HepG2 (cell line): ENCODE measurements around the gene RHOG. TPM values are rescaled to one million over a fixed set of nuclear protein-coding genes. Genes with fewer than 3 reads are reported as not detected.
A peak's percentile ranks its signal among the peaks of the same experiment; 100 is the strongest.

Experiments used
- ATAC-seq: fragments of 200-7000 bp; cut with Tn5 transposase; 3 replicates; pipeline ENCODE4 v1.9.1; 2020; ENCODE audit warnings: mild to moderate bottlenecking, moderate library complexity
- BruUV-seq: library from RNA; stranded (reverse); fragments of 400-500 nt; replicated peaks from 2 replicates; lab custom pipeline; 2021; lab: Mats Ljungman, UMichigan
- CTCF ChIA-PET: fragments of 300-600 bp; formaldehyde crosslinking; extraction: SDS; loops from one replicate; lab custom pipeline; 2021; ENCODE audit warnings: low total read pairs, inconsistent platforms, low intra/inter-chr PET ratio; lab: Yijun Ruan, JAX
- POLR2A ChIA-PET: fragments of 350-600 bp; sonication (Branson Sonifier 250); formaldehyde crosslinking; loops from one replicate; lab custom pipeline; 2020; ENCODE audit warnings: antibody characterized with exemption, inconsistent platforms; lab: Yijun Ruan, JAX
- DNase-seq: peaks from one replicate; pipeline ENCODE4 v3.0.0-alpha.2; 2015; ENCODE audit warnings: low spot score
- FAIRE-seq: peaks from 3 replicates; lab custom pipeline; 2011; peaks lifted over from hg19 to GRCh38; lab: Jason Lieb, UNC
- H2AFZ ChIP-seq: one replicate; pipeline ENCODE4 v1.6.1; 2011; ENCODE audit warnings: low read length, inconsistent platforms
- H3K27ac ChIP-seq: fragments of 300-600 bp; 3 replicates; pipeline ENCODE4 v1.8.0; 2011; ENCODE audit warnings: mixed run types, mild to moderate bottlenecking, mixed read lengths, low read length, inconsistent platforms; ENCODE audit not compliant: insufficient read depth; ENCODE audit errors: extremely low read length
- H3K27me3 ChIP-seq, 2 experiments: fragments of 200-600 bp in 1 of 2; 2 replicates in 1 of 2; 3 replicates in 1 of 2; pipeline versions ENCODE4 v1.6.0 to v1.8.0; 2011; ENCODE audit warnings: low read length in 2 of 2, mild to moderate bottlenecking in 2 of 2, moderate library complexity in 2 of 2, inconsistent platforms in 1 of 2; ENCODE audit not compliant: insufficient read depth in 2 of 2, control insufficient read depth in 1 of 2
- H3K36me3 ChIP-seq, 2 experiments: fragments of 200-600 bp in 1 of 2; replicated peaks in 1 of 2; 2 replicates in 1 of 2; 3 replicates in 1 of 2; pipeline versions ENCODE4 v1.5.1 to v1.8.0; 2011; ENCODE audit warnings: low read length in 2 of 2, inconsistent platforms in 1 of 2; ENCODE audit not compliant: insufficient read depth in 2 of 2, control insufficient read depth in 1 of 2
- H3K4me1 ChIP-seq: 2 replicates; pipeline ENCODE4 v1.5.1; 2012; ENCODE audit warnings: low read length, inconsistent platforms; ENCODE audit not compliant: insufficient read depth
- H3K4me2 ChIP-seq: 2 replicates; pipeline ENCODE4 v1.6.0; 2011; ENCODE audit warnings: low read depth, low read length, inconsistent platforms
- H3K4me3 ChIP-seq, 3 experiments: fragments of 200-600 bp in 1 of 3; sonication (generic), shearing (Covaris generic) in 1 of 3; replicated peaks in 1 of 3; 2 replicates each; pipeline ENCODE4 v1.5.1; 2011 to 2016; ENCODE audit warnings: low read length in 3 of 3, inconsistent platforms in 2 of 3, low read depth in 2 of 3, mild to moderate bottlenecking in 2 of 3, control low read depth in 1 of 3, mixed read lengths in 1 of 3; ENCODE audit not compliant: insufficient read depth in 1 of 3
- H3K79me2 ChIP-seq: one replicate; pipeline ENCODE4 v1.6.1; 2011; ENCODE audit warnings: low read length, inconsistent platforms; ENCODE audit not compliant: insufficient read depth
- H3K9ac ChIP-seq: 2 replicates; pipeline ENCODE4 v1.6.0; 2011; ENCODE audit warnings: mild to moderate bottlenecking, low read depth, low read length, inconsistent platforms; ENCODE audit not compliant: insufficient read depth
- H3K9me3 ChIP-seq: 2 replicates; pipeline ENCODE4 v1.5.1; 2012; ENCODE audit warnings: mild to moderate bottlenecking, low read length
- H4K20me1 ChIP-seq: 2 replicates; pipeline ENCODE4 v1.6.0; 2011; ENCODE audit warnings: inconsistent platforms, mild to moderate bottlenecking, low read length, moderate library complexity; ENCODE audit not compliant: insufficient read depth
- FOSL2 ChIP-seq: sonication (generic); formaldehyde crosslinking; IDR thresholded peaks from 2 replicates; pipeline ENCODE4 v1.4.0; 2020; ENCODE audit warnings: missing genetic modification reagents
- GTF2F1 ChIP-seq: fragments of 150-350 bp; IDR thresholded peaks from 2 replicates; pipeline ENCODE4 v1.6.1; 2014; ENCODE audit warnings: low read length
- HOXA3 ChIP-seq: sonication (generic); formaldehyde crosslinking; IDR thresholded peaks from 2 replicates; pipeline ENCODE4 v1.5.0; 2020; ENCODE audit warnings: missing genetic modification reagents
- NR1H2 ChIP-seq: sonication (generic); formaldehyde crosslinking; IDR thresholded peaks from 2 replicates; pipeline ENCODE4 v1.8.1; 2022; ENCODE audit warnings: low read depth, missing genetic modification reagents, borderline replicate concordance
- PHF5A ChIP-seq: IDR thresholded peaks from one replicate; pipeline ENCODE4 v1.6.1; 2018; ENCODE audit warnings: low read depth, missing genetic modification reagents; ENCODE audit not compliant: unreplicated experiment
- PITX1 ChIP-seq: sonication (generic); formaldehyde crosslinking; IDR thresholded peaks from 2 replicates; pipeline ENCODE4 v1.5.1; 2020; ENCODE audit warnings: mild to moderate bottlenecking, missing genetic modification reagents
- PPARG ChIP-seq: conservative IDR thresholded peaks from 2 replicates; pipeline ENCODE4 v1.6.1; 2016; ENCODE audit warnings: missing biosample characterization, missing genetic modification reagents
- YY1 ChIP-seq: IDR thresholded peaks from 2 replicates; pipeline ENCODE4 v1.6.1; 2011; ENCODE audit warnings: low read length, low read depth, moderate library complexity, mild to moderate bottlenecking; ENCODE audit not compliant: insufficient read depth, insufficient replicate concordance
- ZNF121 ChIP-seq: sonication (generic); formaldehyde crosslinking; IDR thresholded peaks from 2 replicates; pipeline ENCODE4 v1.5.0; 2020; ENCODE audit warnings: mild to moderate bottlenecking, missing genetic modification reagents
- ZNF3 ChIP-seq: IDR thresholded peaks from 2 replicates; pipeline ENCODE4 v1.7.0; 2017; ENCODE audit warnings: inconsistent platforms
- ZNF747 ChIP-seq: sonication (generic); formaldehyde crosslinking; IDR thresholded peaks from 2 replicates; pipeline ENCODE4 v1.8.1; 2023; ENCODE audit warnings: missing genetic modification reagents, mild to moderate bottlenecking, borderline replicate concordance
- ZNF850 ChIP-seq: sonication (generic); formaldehyde crosslinking; conservative IDR thresholded peaks from 2 replicates; pipeline ENCODE4 v1.9.0; 2021; ENCODE audit warnings: mild to moderate bottlenecking, missing genetic modification reagents
- WGBS: methylation state at CpG from one replicate; pipeline ENCODE4 v1.1.6; 2017; ENCODE audit warnings: low lambda C conversion rate; 5-methylcytosine and 5-hydroxymethylcytosine counted together
- in situ Hi-C: cut with HindIII; loops from 2 replicates; pipeline ENCODE4 v1.10.0; 2017; ENCODE audit warnings: low pct_unique_long_range_greater_than_20kb; ENCODE audit not compliant: extremely low pct_ligation_motif_present
- intact Hi-C: fragments of 100-400 bp; cut with micrococcal nuclease; formaldehyde crosslinking; loops from one replicate; pipeline ENCODE4 v1.10.0; 2022; ENCODE audit not compliant: unreplicated experiment
- polyA plus RNA-seq, 8 experiments: library from polyadenylated mRNA; depleted of rRNA in 3 of 8; stranded (reverse) in 7 of 8; unstranded in 1 of 8; fragments of >200 nt; fragmentation: Illumina TruSeq in 4 of 8; extraction: Trizol in 4 of 8; gene quantifications; 2 replicates each; pipeline versions ENCODE4 v1.2.1 to v1.2.3, GENCODE V29; 2011 to 2016; ENCODE audit warnings: low read depth in 4 of 8, missing spikeins in 1 of 8, mixed read lengths in 1 of 8; ENCODE audit not compliant: insufficient read depth in 1 of 8
- total RNA-seq, 5 experiments: library from RNA; depleted of rRNA; stranded (reverse); fragments of >200 nt; fragmentation: Illumina TruSeq; extraction: Trizol; gene quantifications; 2 replicates each; pipeline ENCODE4 v1.2.3, GENCODE V29; 2016; ENCODE audit warnings: low read depth in 1 of 5
- TF ChIP-seq, protein P1 (sequence below): sonication (generic); formaldehyde crosslinking; IDR thresholded peaks from 2 replicates; pipeline ENCODE4 v1.8.0; 2022; ENCODE audit warnings: missing genetic modification reagents, mild to moderate bottlenecking, moderate library complexity, borderline replicate concordance
- TF ChIP-seq, protein P2 (sequence below): fragments of 450-650 bp; IDR thresholded peaks from 2 replicates; pipeline ENCODE4 v1.6.1; 2017; ENCODE audit warnings: mild to moderate bottlenecking
- TF ChIP-seq, protein P3 (sequence below): sonication (generic); formaldehyde crosslinking; IDR thresholded peaks from 2 replicates; pipeline ENCODE4 v1.4.0; 2020; ENCODE audit warnings: missing genetic modification reagents; ENCODE audit errors: not compliant biosample characterization
- TF ChIP-seq, protein P4 (sequence below): sonication (generic); formaldehyde crosslinking; IDR thresholded peaks from 2 replicates; pipeline ENCODE4 v1.5.0; 2020; ENCODE audit warnings: mild to moderate bottlenecking, missing genetic modification reagents

Gene RHOG
- total and polyA plus RNA-seq, 2 of the 13 experiments (the other 11 are each of a cell fraction or from before 2014, with no cell fraction given): 7.7 to 23.4 TPM

DNA sequence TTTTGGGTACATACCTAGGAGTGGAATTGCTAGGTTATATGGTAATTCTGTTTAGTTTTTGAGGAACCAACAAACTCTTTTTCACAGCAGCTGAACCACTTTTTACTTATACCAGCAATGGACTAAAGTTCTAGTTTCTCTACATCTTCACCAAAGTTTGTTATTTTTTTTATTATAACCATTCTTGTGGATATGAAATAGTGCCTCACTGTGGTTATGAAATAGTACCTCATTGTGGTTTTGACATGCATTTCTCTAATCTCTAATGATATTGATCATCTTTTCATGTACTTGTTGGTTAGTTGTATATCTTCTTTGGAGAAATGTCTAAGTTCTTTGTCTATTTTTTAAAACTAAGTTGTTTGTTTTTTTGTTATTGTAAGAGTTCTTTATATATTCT, 41.9 kb upstream of the RHOG start (continued):
- TF ChIP-seq, protein P1, sequence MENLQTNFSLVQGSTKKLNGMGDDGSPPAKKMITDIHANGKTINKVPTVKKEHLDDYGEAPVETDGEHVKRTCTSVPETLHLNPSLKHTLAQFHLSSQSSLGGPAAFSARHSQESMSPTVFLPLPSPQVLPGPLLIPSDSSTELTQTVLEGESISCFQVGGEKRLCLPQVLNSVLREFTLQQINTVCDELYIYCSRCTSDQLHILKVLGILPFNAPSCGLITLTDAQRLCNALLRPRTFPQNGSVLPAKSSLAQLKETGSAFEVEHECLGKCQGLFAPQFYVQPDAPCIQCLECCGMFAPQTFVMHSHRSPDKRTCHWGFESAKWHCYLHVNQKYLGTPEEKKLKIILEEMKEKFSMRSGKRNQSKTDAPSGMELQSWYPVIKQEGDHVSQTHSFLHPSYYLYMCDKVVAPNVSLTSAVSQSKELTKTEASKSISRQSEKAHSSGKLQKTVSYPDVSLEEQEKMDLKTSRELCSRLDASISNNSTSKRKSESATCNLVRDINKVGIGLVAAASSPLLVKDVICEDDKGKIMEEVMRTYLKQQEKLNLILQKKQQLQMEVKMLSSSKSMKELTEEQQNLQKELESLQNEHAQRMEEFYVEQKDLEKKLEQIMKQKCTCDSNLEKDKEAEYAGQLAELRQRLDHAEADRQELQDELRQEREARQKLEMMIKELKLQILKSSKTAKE (CRISPR knock-in tag): no peak

DNA sequence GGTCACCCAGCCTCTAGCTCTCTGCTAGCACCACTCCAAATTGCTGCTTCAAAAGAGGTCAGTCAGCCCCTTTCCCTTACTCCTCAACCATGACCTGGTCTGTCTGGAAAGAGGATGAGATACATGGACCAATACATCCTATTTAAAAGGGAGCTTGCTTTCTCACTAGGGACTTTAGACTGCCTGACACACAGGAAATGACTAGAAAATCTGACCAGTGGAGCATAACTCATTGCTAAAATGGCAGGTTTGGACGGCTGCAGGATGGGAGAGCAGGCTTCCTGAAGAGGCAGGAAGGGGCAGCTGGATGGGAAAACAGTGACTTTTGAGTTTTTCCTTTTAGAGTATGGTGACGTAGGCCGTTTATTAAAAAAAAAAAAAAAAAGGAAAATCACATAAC, 40.0 kb upstream of the RHOG start:
- BruUV-seq: no TSS peak
- peak overlapping the region; percentile 78 for H3K27ac ChIP-seq
- DNase-seq: peak; percentile 65
- H2AFZ ChIP-seq: no peak overlapping the region
- H3K4me1 ChIP-seq: peaks cover 59% of the 10 kb centered on the region
- peaks cover 72% of the 10 kb centered on the region for H3K79me2 ChIP-seq
- POLR2A ChIA-PET: interaction anchor here (0.7 to 2.0 kb wide), 7 partner anchors 10 to 79 kb away, joined by 3 to 20 read pairs (median 3); partner anchors contain the start of gene STIM1
- no peaks in the 10 kb centered on the region for H3K27me3 ChIP-seq
- no peaks in the 10 kb centered on the region for H4K20me1 ChIP-seq
- peak; percentile 54 for ATAC-seq
- intact Hi-C loops: loop anchor here (1.0 kb wide), 1 partner anchor 25 kb away; the partner anchor contains the start of gene STIM1
- WGBS: 21% methylated on average over 3 of the region's 3 CpGs
- H3K4me3 ChIP-seq: peak overlapping the region; percentile 41 to 49 (median 47); a peak in 5 of 6 replicates
- CTCF ChIA-PET: no interaction called here
- no peaks in the 10 kb centered on the region for H3K9me3 ChIP-seq
- in situ Hi-C loops: no loop called here
- H3K36me3 ChIP-seq: no peaks in the 10 kb centered on the region
- peak overlapping the region; percentile 50 for H3K9ac ChIP-seq
- peak overlapping the region; percentile 83 for H3K4me2 ChIP-seq
- no peak for FAIRE-seq
- TF ChIP-seq NR1H2 (CRISPR knock-in tag) (no peak), PHF5A (CRISPR knock-in tag) (no peak), PITX1 (no peak), HOXA3 (CRISPR knock-in tag) (no peak), ZNF121 (CRISPR knock-in tag) (no peak), ZNF747 (no peak), FOSL2 (0 out of 2 replicates have a peak, but pooled peaks have one; percentile 14), ZNF3 (no peak), ZNF850 (CRISPR knock-in tag) (no peak), GTF2F1 (no peak), PPARG (CRISPR knock-in tag) (no peak), YY1 (peak; percentile 52)
- TF ChIP-seq, protein P2, sequence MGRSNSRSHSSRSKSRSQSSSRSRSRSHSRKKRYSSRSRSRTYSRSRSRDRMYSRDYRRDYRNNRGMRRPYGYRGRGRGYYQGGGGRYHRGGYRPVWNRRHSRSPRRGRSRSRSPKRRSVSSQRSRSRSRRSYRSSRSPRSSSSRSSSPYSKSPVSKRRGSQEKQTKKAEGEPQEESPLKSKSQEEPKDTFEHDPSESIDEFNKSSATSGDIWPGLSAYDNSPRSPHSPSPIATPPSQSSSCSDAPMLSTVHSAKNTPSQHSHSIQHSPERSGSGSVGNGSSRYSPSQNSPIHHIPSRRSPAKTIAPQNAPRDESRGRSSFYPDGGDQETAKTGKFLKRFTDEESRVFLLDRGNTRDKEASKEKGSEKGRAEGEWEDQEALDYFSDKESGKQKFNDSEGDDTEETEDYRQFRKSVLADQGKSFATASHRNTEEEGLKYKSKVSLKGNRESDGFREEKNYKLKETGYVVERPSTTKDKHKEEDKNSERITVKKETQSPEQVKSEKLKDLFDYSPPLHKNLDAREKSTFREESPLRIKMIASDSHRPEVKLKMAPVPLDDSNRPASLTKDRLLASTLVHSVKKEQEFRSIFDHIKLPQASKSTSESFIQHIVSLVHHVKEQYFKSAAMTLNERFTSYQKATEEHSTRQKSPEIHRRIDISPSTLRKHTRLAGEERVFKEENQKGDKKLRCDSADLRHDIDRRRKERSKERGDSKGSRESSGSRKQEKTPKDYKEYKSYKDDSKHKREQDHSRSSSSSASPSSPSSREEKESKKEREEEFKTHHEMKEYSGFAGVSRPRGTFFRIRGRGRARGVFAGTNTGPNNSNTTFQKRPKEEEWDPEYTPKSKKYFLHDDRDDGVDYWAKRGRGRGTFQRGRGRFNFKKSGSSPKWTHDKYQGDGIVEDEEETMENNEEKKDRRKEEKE: no peak
- TF ChIP-seq, protein P3, sequence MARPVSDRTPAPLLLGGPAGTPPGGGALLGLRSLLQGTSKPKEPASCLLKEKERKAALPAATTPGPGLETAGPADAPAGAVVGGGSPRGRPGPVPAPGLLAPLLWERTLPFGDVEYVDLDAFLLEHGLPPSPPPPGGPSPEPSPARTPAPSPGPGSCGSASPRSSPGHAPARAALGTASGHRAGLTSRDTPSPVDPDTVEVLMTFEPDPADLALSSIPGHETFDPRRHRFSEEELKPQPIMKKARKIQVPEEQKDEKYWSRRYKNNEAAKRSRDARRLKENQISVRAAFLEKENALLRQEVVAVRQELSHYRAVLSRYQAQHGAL (CRISPR knock-in tag): no peak
- TF ChIP-seq, protein P4, sequence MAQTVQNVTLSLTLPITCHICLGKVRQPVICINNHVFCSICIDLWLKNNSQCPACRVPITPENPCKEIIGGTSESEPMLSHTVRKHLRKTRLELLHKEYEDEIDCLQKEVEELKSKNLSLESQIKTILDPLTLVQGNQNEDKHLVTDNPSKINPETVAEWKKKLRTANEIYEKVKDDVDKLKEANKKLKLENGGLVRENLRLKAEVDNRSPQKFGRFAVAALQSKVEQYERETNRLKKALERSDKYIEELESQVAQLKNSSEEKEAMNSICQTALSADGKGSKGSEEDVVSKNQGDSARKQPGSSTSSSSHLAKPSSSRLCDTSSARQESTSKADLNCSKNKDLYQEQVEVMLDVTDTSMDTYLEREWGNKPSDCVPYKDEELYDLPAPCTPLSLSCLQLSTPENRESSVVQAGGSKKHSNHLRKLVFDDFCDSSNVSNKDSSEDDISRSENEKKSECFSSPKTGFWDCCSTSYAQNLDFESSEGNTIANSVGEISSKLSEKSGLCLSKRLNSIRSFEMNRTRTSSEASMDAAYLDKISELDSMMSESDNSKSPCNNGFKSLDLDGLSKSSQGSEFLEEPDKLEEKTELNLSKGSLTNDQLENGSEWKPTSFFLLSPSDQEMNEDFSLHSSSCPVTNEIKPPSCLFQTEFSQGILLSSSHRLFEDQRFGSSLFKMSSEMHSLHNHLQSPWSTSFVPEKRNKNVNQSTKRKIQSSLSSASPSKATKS (CRISPR knock-in tag): no peak
